ENCODE measurements around the gene BCLAF1.
A peak's percentile ranks its signal among the peaks of the same experiment; 100 is the strongest.
"Not testable (repeated sequence)": the region's sequence is repeated elsewhere in the genome, so short reads cannot be mapped to it uniquely, and the experiment has no call there.

The BCLAF1 gene

DNA sequence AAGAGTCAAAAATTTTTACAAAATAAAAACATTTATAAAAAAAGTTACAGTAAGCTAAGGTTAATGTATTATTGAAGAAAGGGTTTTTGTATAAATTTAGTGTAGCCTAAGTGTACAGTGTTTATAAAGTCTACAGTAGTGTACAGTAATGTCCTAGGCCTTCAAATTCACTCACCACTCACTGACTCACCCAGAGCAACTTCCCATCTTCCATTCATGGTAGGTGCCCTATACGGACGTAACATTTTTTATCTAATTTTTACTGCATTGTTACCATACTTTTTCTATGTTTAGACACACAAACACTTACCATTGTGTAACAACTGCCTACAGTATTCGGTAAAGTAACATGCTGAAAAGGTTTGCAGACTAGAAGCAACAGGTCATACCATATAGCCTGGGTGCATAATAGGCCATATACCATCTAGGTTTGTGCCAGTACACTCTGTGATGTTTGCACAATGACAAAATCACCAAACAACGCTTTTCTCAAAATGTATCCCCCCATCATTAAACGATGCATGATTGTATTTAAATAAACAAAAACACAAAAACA lies 45.5 kb downstream of the BCLAF1 start:
- DNase-seq = no peak

- no peak for DNase-seq
Measured at GRCh38 chr6:136236466-136237293, 53.0 kb downstream of the BCLAF1 start.

DNA sequence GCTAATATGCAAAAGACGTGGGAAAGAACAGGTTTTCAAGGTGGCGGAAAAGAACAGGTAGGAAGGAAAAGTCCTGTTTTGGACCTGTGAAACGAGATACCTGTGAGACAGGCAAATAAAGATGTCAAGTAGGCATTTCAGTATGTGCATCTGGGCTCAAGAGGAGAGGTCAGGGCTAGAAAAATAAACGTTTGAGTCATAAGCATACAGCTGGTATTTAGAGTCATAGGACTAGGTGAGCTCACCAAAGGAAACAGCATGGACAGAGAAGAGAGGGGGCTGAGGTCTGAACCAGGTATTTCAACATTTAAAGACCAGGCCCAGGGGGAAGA lies 54.4 kb downstream of the BCLAF1 start:
- no peak for DNase-seq

- DNase-seq = no peak
Measured at GRCh38 chr6:136232701-136233100, 56.9 kb downstream of the BCLAF1 start.

- DNase-seq = no peak
Measured at GRCh38 chr6:136230219-136230853, 59.3 kb downstream of the BCLAF1 start.

DNA sequence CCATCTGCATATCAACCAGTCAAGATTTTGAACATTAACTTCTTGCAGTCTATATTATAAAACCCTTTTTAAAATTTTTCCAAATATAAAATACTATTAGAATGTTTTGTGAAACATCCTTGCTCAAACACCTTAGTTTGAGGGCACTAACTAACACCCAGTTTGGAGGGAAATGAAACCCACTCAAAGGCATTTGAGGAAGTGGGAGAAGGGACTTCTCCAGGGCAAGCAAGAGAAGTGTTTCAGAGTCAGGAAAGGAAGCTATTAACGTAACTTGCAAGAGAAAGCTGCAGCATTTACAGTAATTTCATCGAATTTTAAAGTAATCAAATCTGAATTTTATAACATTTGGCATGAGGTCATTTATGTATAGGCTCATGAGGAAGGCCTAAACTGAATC lies 60.8 kb downstream of the BCLAF1 start:
- no peak for DNase-seq

GRCh38 chr6:136226674-136227377 lies 62.8 kb downstream of the BCLAF1 start:
- no peak for DNase-seq

GRCh38 chr6:136226027-136226673 lies 63.5 kb downstream of the BCLAF1 start:
- DNase-seq = peak; percentile 80

DNA sequence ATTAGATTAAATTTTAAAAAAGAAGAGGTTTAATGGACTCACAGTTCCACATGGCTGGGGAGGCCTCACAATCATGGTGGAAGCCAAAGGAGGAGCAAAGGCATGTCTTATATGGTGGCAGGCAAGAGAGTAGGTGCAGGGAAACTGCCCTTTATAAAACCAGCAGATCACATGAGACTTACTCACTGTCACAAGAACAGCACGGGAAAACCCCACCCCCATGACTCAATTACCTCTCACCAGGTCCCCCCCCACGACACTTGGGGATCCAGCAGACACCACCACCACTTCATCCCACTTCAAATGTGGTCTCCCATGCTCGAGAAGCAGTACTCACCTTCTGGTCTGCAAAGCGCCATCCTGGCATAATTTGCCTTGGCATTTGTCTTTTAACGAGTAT lies 64.2 kb downstream of the BCLAF1 start:
- DNase-seq = no peak

- not testable (repeated sequence) for DNase-seq
Measured at GRCh38 chr6:136224974-136225373, 64.7 kb downstream of the BCLAF1 start.

DNA sequence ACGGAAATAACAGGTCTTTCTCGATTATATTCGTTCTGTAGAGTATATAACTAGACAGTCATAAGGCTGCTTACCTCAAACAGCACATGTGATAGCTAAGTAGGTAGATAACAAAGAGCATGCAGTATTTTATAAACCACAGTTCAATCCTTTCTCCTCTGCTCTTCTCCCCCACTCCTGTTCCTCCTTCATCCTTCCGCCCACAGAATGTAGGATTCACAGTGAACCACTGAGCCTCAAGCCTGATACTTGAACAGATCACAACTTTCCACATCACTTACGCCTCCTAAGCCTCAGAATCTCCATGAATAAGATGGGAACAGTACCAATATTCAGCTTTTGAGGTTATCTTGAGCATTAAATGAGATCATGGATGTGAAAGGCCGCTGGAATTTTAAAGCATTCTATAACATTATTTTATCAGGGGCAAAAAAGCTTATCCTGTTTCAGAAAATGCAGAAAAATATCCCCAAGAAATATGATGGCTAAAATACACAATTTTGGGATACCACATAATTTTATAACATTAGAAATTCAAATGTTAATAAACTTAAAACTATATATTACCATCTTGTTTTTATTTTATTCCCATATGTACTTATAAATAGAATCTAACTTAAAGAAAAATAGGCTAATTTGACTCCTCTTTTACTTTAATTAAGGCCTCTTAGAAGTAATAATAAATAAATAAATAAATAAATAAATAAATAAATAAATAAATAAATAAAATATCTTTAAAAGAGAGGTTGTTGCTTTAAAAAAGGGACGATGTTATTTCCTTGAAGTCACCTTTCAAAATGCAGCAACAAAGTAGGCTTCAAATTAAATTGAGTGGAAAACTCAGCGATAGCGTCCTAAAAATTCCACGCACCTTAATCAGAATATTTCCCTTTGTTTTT lies 72.9 kb downstream of the BCLAF1 start:
- no peak for DNase-seq

- DNase-seq = no peak
Measured at GRCh38 chr6:136213853-136214252, 75.8 kb downstream of the BCLAF1 start.

DNA sequence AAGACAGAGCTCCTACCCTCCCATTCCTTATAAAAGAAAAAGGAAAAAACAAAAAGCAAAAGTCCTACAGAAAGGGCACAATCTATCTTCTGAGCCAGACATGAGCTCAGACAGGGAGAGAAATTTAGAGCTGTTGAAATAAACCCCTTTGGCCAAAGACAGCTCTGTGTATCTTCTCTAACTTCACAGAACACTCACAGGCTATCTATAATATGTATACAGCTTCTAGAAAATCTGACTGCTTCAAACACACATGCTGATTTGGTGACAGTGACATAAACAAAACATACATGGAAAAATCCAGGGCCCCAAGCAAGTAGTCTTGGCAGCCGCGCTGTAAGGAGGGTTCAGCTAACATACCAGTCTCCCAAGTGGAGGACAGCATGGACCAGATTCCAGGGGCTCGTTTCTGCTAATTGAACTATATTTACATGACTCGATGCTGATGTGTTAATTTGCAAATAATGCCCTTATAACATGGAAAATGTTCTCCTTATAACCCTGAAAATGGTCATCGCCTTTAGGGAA lies 76.6 kb downstream of the BCLAF1 start:
- DNase-seq = no peak

DNA sequence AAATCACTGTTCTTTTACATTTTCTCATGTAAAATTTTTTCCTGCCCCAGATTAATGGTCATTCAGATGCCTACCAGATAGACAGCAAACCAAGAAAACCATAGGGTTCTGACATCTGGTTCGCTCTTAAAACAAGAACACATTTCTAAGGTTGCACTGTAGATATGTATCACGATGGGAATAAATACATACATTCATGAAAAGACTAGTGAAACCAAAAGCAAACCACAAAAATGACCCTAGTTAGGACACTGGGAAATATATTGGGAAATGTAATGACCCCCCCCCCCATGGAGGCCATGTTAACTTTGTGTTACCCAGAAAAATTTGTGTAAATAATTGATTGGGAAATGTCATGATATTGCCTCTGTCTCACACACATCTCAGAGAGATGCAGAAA lies 77.0 kb downstream of the BCLAF1 start:
- DNase-seq = no peak

- no peak for DNase-seq
Measured at GRCh38 chr6:136210398-136211165, 79.1 kb downstream of the BCLAF1 start.

DNA sequence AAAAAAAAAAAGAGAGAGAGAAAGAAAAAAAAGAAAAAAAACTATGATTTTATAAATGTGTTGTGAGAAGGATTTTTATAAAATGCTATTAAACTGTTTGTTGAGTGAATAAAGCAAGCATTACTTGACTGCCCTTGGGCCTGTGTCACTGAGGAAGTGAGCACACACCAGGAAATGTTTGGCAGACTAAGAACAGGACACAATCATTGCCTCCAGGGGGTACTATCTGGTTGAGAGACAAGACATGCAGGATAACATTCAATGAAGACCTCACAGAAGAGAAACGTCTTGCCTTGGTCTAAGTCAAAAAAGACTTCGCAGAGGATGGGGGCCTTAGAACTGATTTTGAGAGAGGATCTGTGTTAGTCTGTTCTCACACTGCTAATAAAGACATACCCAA lies 80.2 kb downstream of the BCLAF1 start:
- no peak for DNase-seq

- no peak for DNase-seq
Measured at GRCh38 chr6:136208783-136209182, 80.9 kb downstream of the BCLAF1 start.
